RWPE1 (cell line): ENCODE results near the gene BRIP1.
A peak's percentile ranks its signal among the peaks of the same experiment; 100 is the strongest.

Source experiments
- CTCF ChIA-PET: fragments of 350-600 bp; sonication (Branson Sonifier 250); formaldehyde crosslinking; extraction: SDS; loops from one replicate; lab custom pipeline; 2021; lab: Yijun Ruan, JAX
- POLR2A ChIA-PET: fragments of 400-600 bp; formaldehyde crosslinking; extraction: SDS; loops from one replicate; lab custom pipeline; 2020; ENCODE audit warnings: antibody characterized with exemption; ENCODE audit not compliant: low non-redundant PET; lab: Yijun Ruan, JAX
- DNase-seq: peaks from one replicate; pipeline ENCODE4 v3.0.0; 2012; ENCODE audit warnings: low spot score
- H3K27ac ChIP-seq: fragments of 450-650 bp; 2 replicates; pipeline ENCODE4 v1.5.1; 2017
- TF ChIP-seq, protein P1 (sequence below): fragments of 450-650 bp; conservative IDR thresholded peaks from 2 replicates; pipeline ENCODE4 v1.5.1; 2017; ENCODE audit warnings: low read depth, mild to moderate bottlenecking

The BRIP1 gene

DNA sequence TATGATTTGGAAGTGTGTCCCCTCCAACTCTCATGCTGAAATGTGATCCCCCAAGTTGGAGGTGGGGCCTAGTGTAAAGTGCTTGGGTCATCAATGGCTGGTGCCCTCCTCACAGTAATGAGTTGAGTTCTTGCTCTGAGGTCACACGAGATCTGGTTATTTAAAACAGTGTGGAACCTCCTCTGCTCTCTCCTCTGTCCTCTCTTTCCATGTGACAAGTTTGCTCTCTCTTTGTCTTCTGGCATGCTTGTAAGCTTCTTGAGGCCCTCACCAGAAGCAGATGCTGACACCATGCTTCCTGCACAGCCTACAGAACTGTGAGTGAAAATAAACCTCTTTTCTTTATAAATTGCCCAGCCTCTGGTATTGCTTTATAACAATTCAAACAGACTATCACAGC, 19.9 kb downstream of the BRIP1 start:
- ChIA-PET POLR2A (no interaction called here), CTCF (no interaction called here)
- DNase-seq = no peak
- no peak overlapping the region for H3K27ac ChIP-seq
- TF ChIP-seq, protein P1, sequence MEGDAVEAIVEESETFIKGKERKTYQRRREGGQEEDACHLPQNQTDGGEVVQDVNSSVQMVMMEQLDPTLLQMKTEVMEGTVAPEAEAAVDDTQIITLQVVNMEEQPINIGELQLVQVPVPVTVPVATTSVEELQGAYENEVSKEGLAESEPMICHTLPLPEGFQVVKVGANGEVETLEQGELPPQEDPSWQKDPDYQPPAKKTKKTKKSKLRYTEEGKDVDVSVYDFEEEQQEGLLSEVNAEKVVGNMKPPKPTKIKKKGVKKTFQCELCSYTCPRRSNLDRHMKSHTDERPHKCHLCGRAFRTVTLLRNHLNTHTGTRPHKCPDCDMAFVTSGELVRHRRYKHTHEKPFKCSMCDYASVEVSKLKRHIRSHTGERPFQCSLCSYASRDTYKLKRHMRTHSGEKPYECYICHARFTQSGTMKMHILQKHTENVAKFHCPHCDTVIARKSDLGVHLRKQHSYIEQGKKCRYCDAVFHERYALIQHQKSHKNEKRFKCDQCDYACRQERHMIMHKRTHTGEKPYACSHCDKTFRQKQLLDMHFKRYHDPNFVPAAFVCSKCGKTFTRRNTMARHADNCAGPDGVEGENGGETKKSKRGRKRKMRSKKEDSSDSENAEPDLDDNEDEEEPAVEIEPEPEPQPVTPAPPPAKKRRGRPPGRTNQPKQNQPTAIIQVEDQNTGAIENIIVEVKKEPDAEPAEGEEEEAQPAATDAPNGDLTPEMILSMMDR = no peak

DNA sequence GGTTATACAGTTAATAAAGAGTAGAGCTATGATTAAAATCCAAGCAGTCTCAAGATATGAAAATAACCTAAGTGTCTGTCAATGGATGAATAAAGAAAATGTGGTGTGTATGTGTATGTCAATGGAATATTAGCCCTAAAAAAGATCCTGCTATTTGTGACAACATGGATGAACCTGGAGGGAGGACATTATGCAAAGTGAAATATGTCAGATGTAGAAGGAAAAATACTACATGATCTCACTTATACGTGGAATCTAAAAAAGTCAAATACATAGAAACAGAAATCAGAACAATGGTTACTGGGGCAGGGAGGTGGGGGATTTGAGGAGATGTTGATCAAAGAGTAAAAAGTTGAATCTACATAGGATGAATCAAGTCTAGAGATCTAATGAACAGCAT, 20.4 kb downstream of the BRIP1 start:
- ChIA-PET POLR2A (no interaction called here), CTCF (no interaction called here)
- DNase-seq = no peak
- TF ChIP-seq, protein P1 = no peak
- H3K27ac ChIP-seq = no peak overlapping the region

DNA sequence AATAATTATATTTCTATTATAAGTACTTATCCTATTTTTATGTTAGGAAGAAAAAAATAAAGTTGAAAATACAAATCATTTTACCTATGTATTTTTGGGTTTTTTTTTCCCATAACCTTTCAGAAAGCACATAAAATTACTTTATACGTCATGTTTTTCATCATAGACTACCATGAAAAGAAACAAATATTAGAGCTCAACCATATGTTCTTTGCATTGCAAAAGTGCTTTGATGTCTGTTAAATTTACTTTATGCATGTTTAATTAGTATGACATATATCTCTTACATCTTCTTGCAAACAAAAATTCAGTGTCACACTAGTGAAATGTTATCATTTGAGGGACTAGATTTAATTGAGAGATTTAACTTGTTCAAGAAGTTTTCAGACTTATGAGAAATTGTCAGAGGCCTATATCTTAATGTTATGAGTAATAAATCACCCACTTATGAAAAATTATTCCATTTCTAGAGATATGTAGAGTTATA, 24.0 kb downstream of the BRIP1 start:
- DNase-seq = no peak
- ChIA-PET POLR2A (no interaction called here), CTCF (interaction anchor here (0.7 kb wide), 1 partner anchor 427 kb away, joined by 3 read pairs; no protein-coding TSS in a partner anchor)
- H3K27ac ChIP-seq = no peak overlapping the region
- TF ChIP-seq, protein P1 = no peak

DNA sequence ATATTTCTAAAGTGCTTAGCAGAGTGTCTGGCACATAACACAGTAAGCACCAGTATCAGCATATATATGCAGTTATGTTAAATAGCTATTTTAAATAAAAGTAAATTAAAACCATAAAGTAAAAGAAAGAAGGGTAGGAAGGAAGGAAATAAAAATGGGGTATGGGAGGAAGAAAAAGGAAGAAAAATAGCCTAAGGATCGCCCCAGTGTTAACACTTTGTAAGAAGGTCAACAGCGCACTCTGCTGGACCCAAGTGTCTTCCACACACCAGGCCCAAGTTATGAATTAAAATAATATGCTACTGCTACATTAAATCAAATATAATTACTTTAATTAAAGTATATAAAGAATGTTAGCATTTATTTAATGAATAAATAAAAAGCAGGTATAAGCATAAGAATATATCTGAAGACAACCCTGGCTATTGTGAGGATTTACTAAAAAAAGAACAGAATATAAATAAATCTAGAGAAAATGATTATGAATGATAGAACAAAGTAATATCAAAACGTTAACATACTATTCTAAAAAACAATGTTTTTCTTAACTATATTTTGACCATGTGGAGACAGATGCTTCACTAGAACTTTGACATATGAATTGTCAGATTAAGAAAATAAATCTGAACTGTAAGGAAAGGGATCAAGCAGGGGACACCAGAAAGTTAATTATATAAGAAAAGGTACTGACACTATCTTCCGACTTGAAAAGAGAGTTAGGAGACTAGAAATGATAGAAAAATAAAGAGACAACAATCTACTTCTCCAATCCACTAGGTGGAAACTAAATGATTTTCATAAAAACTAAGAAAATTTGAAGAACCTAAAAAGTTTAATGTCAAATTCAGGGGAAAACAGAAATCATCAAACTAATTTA, 25.9 kb downstream of the BRIP1 start:
- POLR2A ChIA-PET = no interaction called here
- peak; percentile 37 for DNase-seq
- TF ChIP-seq, protein P1 = peak; percentile 86
- CTCF ChIA-PET = interaction anchor here (0.5 to 1.4 kb wide), 11 partner anchors 8 to 1115 kb away, joined by 3 to 7 read pairs (median 3); partner anchors contain the start of gene BRIP1
- no peak overlapping the region for H3K27ac ChIP-seq

DNA sequence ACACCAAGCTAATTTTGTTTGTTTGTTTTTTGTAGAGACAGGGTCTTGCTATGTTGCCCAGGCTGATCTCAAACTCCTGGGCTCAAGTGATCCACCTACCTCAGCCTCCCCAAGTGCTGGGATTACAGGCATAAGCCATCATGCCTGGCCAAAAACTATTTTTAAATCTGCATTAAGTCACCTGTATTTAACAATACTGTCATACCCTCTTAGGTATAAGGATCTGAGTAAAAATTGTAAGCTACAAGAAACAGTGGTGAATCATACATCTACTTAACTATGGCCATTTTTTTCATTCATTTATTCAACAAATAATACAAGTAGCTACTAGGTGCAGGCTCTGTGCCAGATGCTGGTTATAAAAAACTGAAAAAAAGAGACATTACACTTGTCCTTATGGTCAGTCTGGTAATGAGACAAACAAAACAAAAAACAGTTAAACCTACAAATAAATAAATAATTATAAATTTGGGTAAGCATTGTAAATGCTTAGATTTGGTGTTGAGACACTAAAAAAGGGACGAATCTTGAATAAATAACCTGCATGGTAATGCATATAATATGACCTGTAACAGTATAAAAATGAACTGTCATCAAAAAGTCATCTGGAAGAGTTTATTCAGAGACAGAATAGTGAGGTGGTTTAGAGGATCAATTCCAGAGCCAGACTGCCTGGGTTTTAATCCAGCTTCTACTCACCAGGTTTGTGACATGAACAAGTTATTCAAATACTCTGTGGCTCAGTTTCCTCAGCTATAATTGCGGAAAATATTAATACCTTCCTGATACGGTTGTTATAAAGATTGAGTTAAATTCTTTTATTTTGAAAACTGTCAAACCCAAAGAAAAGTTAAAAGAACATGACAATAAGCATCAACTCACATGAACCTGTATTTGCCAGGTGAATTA, 26.8 kb downstream of the BRIP1 start:
- H3K27ac ChIP-seq = no peak overlapping the region
- DNase-seq = no peak
- POLR2A ChIA-PET = no interaction called here
- CTCF ChIA-PET = interaction anchor here (0.5 to 1.5 kb wide), 13 partner anchors 9 to 1114 kb away, joined by 3 to 7 read pairs (median 3); partner anchors contain the start of gene BRIP1
- TF ChIP-seq, protein P1 = no peak

DNA sequence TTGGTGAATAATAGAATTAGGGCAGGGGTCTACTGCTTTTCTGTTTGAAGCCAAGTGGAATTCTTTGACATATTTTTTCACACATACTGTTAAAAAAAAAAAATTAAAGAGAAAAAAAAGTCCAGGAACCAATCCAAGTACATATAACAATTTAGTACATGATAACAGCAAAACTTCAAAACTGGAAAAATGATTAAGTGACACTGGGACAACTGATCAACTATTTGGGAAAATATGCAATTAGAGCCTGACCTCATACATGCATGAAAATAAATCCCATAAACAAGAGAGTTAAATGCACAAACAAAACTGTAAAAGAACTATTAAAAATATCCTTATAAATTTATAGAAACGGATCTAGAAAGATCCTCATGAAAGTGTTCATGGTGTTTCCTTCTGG, 27.7 kb downstream of the BRIP1 start:
- no peak for DNase-seq
- ChIA-PET POLR2A (no interaction called here), CTCF (interaction anchor here (1.5 kb wide), 1 partner anchor 423 kb away, joined by 4 read pairs; no protein-coding TSS in a partner anchor)
- H3K27ac ChIP-seq = no peak overlapping the region
- TF ChIP-seq, protein P1 = no peak
